ENCODE data around the gene CEACAM20. TPM values are rescaled to one million over a fixed set of nuclear protein-coding genes. Genes with fewer than 3 reads are reported as not detected.
"Not testable (repeated sequence)": the region's sequence is repeated elsewhere in the genome, so short reads cannot be mapped to it uniquely, and the experiment has no call there.

CEACAM20 gene
- total RNA-seq, 1 experiment from 2014 or later: not detected

DNA sequence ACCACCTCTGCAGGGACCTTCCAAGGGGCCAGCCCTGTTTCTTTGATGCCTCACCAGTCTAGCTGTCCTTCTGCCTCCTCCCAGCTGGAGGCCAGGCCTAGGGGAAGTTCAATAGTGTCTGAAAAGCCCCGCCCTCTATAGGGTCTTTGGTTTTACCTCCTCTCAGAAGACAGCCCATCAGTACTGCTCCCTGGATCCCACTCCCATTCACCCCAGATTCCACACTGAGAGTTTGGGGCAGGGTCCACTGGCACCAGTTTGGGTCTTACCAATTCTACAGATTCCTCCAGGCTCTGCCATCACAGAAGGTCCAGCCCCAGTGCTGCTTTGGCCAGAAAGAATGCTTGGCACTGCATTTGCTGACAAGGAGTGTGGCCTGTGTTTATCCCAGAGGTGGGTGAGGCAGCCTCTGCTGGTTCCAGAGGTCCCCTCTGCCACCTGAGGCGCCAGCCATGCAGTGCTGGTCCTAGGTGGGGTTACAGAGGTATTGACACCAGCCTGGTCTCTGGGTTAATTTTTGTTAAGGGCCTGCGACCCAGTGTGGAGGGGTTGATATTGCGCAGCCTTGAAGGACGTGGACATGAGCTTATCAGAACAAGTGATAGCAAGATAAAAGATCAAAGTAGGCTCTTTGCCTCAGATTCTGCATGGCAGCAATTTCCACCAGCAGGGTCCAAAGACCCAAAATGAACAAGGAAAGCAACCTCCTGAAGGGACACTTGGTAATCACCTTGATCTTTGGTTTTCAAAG, 42.5 kb upstream of the CEACAM20 start:
- Histone ChIP-seq H4K20me1 (ENCODE audit: insufficient read depth, low read depth, low read length) (no peaks in the 10 kb centered on the region), H3K27me3 (ENCODE audit: low read length) (no peaks in the 10 kb centered on the region), H3K36me3 (ENCODE audit: insufficient read depth, low read length) (no peaks in the 10 kb centered on the region), H2AFZ (ENCODE audit: low read length) (no peak overlapping the region), H3K27ac (ENCODE audit: low read length) (no peak overlapping the region), H3K4me2 (ENCODE audit: low read depth, low read length, poor library complexity, severe bottlenecking) (no peak overlapping the region), H3K9me2 (replicated peaks; ENCODE audit: insufficient read depth, low read length) (no peaks in the 10 kb centered on the region), H3K9ac (ENCODE audit: low read length) (no peak overlapping the region), H3K9me3 (ENCODE audit: low read length) (no peaks in the 10 kb centered on the region), H3K4me1 (ENCODE audit: low read length) (0 out of 2 replicates have a peak, but pooled peaks cover 4% of the 10 kb centered on the region), H3K79me2 (ENCODE audit: low read length) (no peaks in the 10 kb centered on the region), H3K4me3 (ENCODE audit: low read length) (no peak overlapping the region)
- DNase-seq: no peak

DNA sequence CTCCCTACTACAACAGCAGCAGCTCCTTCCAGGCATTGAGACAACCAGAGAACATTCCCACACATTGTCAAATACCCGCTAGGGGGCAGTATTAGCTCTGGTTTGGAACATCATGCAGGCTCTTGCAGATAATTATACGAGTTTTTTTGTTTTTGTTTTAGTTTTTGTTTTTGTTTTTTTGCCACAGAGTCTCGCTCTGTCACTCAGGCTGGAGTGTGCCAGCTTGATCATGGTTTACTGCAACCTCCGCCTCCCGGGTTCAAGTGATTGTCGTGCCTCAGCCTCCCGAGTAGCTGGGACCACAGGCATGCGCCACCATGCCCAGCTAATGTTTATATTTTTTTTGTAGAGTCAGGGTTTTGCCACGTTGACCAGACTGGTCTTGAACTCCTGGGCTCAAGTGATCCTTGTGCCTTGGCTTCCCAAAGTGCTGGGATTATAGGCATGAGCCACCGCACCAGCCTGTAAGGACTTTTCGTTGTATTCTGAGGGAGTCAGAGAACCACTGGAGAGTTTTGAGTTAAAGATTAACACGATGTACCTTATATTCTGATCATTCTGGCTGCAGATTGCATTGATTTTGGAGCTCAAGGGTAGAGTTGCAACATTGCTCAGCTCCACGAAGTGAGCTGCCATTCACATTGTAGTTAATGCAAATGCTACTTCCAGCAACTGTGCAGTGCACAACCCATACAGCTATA, 41.7 kb upstream of the CEACAM20 start:
- no peaks in the 10 kb centered on the region for H3K9me2 ChIP-seq (replicated peaks; ENCODE audit: insufficient read depth, low read length)
- no peak overlapping the region for H3K9ac ChIP-seq (ENCODE audit: low read length)
- no peaks in the 10 kb centered on the region for H3K36me3 ChIP-seq (ENCODE audit: insufficient read depth, low read length)
- H2AFZ ChIP-seq (ENCODE audit: low read length): no peak overlapping the region
- H3K27ac ChIP-seq (ENCODE audit: low read length): no peak overlapping the region
- no peak overlapping the region for H3K4me3 ChIP-seq (ENCODE audit: low read length)
- H3K79me2 ChIP-seq (ENCODE audit: low read length): no peaks in the 10 kb centered on the region
- H3K4me1 ChIP-seq (ENCODE audit: low read length): 0 out of 2 replicates have a peak, but pooled peaks cover 4% of the 10 kb centered on the region
- H3K9me3 ChIP-seq (ENCODE audit: low read length): no peaks in the 10 kb centered on the region
- no peaks in the 10 kb centered on the region for H3K27me3 ChIP-seq (ENCODE audit: low read length)
- no peaks in the 10 kb centered on the region for H4K20me1 ChIP-seq (ENCODE audit: insufficient read depth, low read depth, low read length)
- DNase-seq: peak; percentile 86
- no peak overlapping the region for H3K4me2 ChIP-seq (ENCODE audit: low read depth, low read length, poor library complexity, severe bottlenecking)

DNA sequence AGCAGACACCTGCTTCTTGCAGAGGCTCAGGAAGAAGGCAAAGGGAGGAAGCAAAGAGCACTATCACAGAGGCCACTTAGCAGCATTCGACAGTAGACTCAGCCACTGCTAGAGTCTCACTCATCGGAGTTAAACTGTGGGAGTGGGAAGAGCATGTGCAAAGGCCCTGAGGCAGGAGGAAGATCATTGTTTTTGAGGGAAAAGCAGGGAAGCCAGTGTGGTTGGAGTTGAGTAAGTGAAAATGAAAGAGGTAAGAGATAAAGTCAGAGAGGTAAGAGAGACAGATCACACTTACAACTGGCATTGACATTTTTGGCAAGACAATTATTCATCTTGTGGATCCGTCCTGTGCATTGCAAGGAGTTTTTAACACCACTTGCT, 41.1 kb upstream of the CEACAM20 start:
- H3K9me2 ChIP-seq (replicated peaks; ENCODE audit: insufficient read depth, low read length): no peaks in the 10 kb centered on the region
- no peaks in the 10 kb centered on the region for H4K20me1 ChIP-seq (ENCODE audit: insufficient read depth, low read depth, low read length)
- no peak overlapping the region for H3K27ac ChIP-seq (ENCODE audit: low read length)
- no peak overlapping the region for H2AFZ ChIP-seq (ENCODE audit: low read length)
- no peaks in the 10 kb centered on the region for H3K36me3 ChIP-seq (ENCODE audit: insufficient read depth, low read length)
- no peak overlapping the region for H3K4me2 ChIP-seq (ENCODE audit: low read depth, low read length, poor library complexity, severe bottlenecking)
- no peak overlapping the region for H3K9ac ChIP-seq (ENCODE audit: low read length)
- H3K79me2 ChIP-seq (ENCODE audit: low read length): no peaks in the 10 kb centered on the region
- H3K4me1 ChIP-seq (ENCODE audit: low read length): 0 out of 2 replicates have a peak, but pooled peaks cover 4% of the 10 kb centered on the region
- no peak overlapping the region for H3K4me3 ChIP-seq (ENCODE audit: low read length)
- no peaks in the 10 kb centered on the region for H3K27me3 ChIP-seq (ENCODE audit: low read length)
- H3K9me3 ChIP-seq (ENCODE audit: low read length): no peaks in the 10 kb centered on the region
- no peak for DNase-seq

GRCh38 chr19:44567745-44568144, 38.3 kb upstream of the CEACAM20 start:
- no peak overlapping the region for H3K4me3 ChIP-seq (ENCODE audit: low read length)
- no peak overlapping the region for H3K9ac ChIP-seq (ENCODE audit: low read length)
- no peaks in the 10 kb centered on the region for H3K79me2 ChIP-seq (ENCODE audit: low read length)
- H3K27me3 ChIP-seq (ENCODE audit: low read length): no peaks in the 10 kb centered on the region
- H3K27ac ChIP-seq (ENCODE audit: low read length): no peak overlapping the region
- no peaks in the 10 kb centered on the region for H4K20me1 ChIP-seq (ENCODE audit: insufficient read depth, low read depth, low read length)
- H3K36me3 ChIP-seq (ENCODE audit: insufficient read depth, low read length): no peaks in the 10 kb centered on the region
- H2AFZ ChIP-seq (ENCODE audit: low read length): no peak overlapping the region
- H3K4me2 ChIP-seq (ENCODE audit: low read depth, low read length, poor library complexity, severe bottlenecking): no peak overlapping the region
- H3K9me2 ChIP-seq (replicated peaks; ENCODE audit: insufficient read depth, low read length): no peaks in the 10 kb centered on the region
- H3K4me1 ChIP-seq (ENCODE audit: low read length): no peaks in the 10 kb centered on the region
- no peak for DNase-seq
- no peaks in the 10 kb centered on the region for H3K9me3 ChIP-seq (ENCODE audit: low read length)

DNA sequence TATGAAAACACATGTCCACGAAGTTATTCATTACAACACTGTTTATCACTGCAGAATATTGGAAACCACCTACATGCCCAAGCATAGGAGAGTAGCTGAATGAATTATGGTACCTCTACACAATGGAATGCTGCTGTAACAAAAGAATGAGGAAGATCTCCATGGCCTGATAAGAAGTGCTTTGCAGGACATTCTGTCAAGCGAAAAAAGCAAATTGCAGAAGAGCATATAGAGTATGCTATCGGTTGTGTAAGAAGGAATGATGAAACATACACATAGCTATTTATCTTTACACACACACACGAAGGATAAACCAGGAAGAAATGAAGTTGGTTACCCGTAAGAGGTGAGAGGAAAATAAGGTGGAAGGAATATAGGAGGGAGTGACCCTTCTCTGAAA, 37.5 kb upstream of the CEACAM20 start:
- Histone ChIP-seq H3K36me3 (ENCODE audit: insufficient read depth, low read length) (no peaks in the 10 kb centered on the region), H3K79me2 (ENCODE audit: low read length) (no peaks in the 10 kb centered on the region), H3K27ac (ENCODE audit: low read length) (no peak overlapping the region), H3K4me2 (ENCODE audit: low read depth, low read length, poor library complexity, severe bottlenecking) (no peak overlapping the region), H3K9me2 (replicated peaks; ENCODE audit: insufficient read depth, low read length) (no peaks in the 10 kb centered on the region), H3K27me3 (ENCODE audit: low read length) (no peaks in the 10 kb centered on the region), H2AFZ (ENCODE audit: low read length) (no peak overlapping the region), H4K20me1 (ENCODE audit: insufficient read depth, low read depth, low read length) (no peaks in the 10 kb centered on the region), H3K4me1 (ENCODE audit: low read length) (no peaks in the 10 kb centered on the region), H3K4me3 (ENCODE audit: low read length) (no peak overlapping the region), H3K9me3 (ENCODE audit: low read length) (no peaks in the 10 kb centered on the region), H3K9ac (ENCODE audit: low read length) (no peak overlapping the region)
- DNase-seq: no peak

GRCh38 chr19:44563086-44563655, 33.7 kb upstream of the CEACAM20 start:
- H3K9ac ChIP-seq (ENCODE audit: low read length); H3K9me3 ChIP-seq (ENCODE audit: low read length); H3K27ac ChIP-seq (ENCODE audit: low read length); H4K20me1 ChIP-seq (ENCODE audit: insufficient read depth, low read depth, low read length); H3K79me2 ChIP-seq (ENCODE audit: low read length); DNase-seq; H3K4me3 ChIP-seq (ENCODE audit: low read length); H3K27me3 ChIP-seq (ENCODE audit: low read length); H2AFZ ChIP-seq (ENCODE audit: low read length); H3K36me3 ChIP-seq (ENCODE audit: insufficient read depth, low read length); H3K4me2 ChIP-seq (ENCODE audit: low read depth, low read length, poor library complexity, severe bottlenecking); H3K4me1 ChIP-seq (ENCODE audit: low read length); H3K9me2 ChIP-seq (replicated peaks; ENCODE audit: insufficient read depth, low read length): not testable (repeated sequence)

GRCh38 chr19:44557933-44558332, 28.5 kb upstream of the CEACAM20 start:
- Histone ChIP-seq H3K9ac (ENCODE audit: low read length) (no peak overlapping the region), H4K20me1 (ENCODE audit: insufficient read depth, low read depth, low read length) (no peaks in the 10 kb centered on the region), H3K36me3 (ENCODE audit: insufficient read depth, low read length) (no peaks in the 10 kb centered on the region), H3K27me3 (ENCODE audit: low read length) (no peaks in the 10 kb centered on the region), H3K4me1 (ENCODE audit: low read length) (no peaks in the 10 kb centered on the region), H3K27ac (ENCODE audit: low read length) (no peak overlapping the region), H3K4me2 (ENCODE audit: low read depth, low read length, poor library complexity, severe bottlenecking) (no peak overlapping the region), H3K4me3 (ENCODE audit: low read length) (no peak overlapping the region), H3K9me2 (replicated peaks; ENCODE audit: insufficient read depth, low read length) (no peaks in the 10 kb centered on the region), H3K79me2 (ENCODE audit: low read length) (no peaks in the 10 kb centered on the region), H2AFZ (ENCODE audit: low read length) (no peak overlapping the region), H3K9me3 (ENCODE audit: low read length) (no peaks in the 10 kb centered on the region)
- no peak for DNase-seq

DNA sequence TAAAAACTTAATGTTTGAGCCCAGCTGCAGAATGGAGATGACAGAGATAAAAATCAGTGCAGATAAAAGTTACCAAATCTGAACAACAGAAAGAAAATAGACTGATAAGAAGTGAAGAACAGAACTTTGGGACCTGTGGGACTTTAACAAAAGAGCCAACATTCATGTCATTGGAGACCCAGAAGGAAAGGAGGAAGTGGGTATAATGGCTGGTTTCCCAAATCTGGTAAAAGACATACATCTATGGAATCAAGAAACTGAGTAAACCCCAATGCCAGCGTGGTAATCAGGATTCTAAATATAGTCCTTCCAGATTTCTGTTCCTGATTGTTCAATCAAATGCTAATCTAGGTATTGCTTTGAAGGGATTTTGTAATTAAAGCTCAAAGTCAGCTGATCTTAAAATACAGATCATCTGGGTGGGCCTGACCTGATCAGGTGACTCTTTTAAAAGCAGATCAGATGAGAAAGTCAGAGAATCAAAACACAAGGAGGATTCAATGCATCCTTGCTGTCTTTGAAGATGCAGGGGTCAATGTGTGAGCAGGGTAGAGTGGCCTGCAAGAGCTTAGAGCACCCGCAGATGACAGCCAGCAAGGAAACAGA, 25.3 kb upstream of the CEACAM20 start:
- Histone ChIP-seq H3K9me2 (replicated peaks; ENCODE audit: insufficient read depth, low read length) (no peaks in the 10 kb centered on the region), H3K9ac (ENCODE audit: low read length) (no peak overlapping the region), H3K9me3 (ENCODE audit: low read length) (no peaks in the 10 kb centered on the region), H3K36me3 (ENCODE audit: insufficient read depth, low read length) (no peaks in the 10 kb centered on the region), H3K27me3 (ENCODE audit: low read length) (no peaks in the 10 kb centered on the region), H3K4me1 (ENCODE audit: low read length) (no peaks in the 10 kb centered on the region), H3K4me3 (ENCODE audit: low read length) (no peak overlapping the region), H3K27ac (ENCODE audit: low read length) (no peak overlapping the region), H3K79me2 (ENCODE audit: low read length) (no peaks in the 10 kb centered on the region), H3K4me2 (ENCODE audit: low read depth, low read length, poor library complexity, severe bottlenecking) (no peak overlapping the region), H4K20me1 (ENCODE audit: insufficient read depth, low read depth, low read length) (no peaks in the 10 kb centered on the region), H2AFZ (ENCODE audit: low read length) (no peak overlapping the region)
- DNase-seq: no peak
